ENCODE results near the gene SLC26A2. TPM values are rescaled to one million over a fixed set of nuclear protein-coding genes. Genes with fewer than 3 reads are reported as not detected.

The SLC26A2 gene
- total RNA-seq, 1 experiment from 2014 or later, result 111 TPM

DNA sequence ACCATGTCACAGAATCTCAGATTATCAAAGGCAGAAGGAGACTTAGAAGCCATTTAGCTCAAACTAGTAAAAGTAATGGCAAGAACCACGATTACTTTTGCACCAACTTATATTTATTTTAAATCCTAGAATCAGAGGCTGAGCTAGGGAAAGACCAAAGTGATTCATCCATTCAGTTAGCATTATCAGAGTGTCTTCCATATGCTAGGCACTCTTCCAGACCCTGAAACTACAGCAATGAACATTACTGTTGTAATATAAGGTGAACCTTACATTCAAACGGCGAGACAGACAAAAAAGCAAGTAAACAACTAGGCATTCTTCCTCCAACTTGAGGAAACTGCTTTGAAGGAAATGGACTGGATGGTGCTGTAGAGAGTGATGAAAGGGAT is 23.9 kb upstream of the SLC26A2 start:
- no TSS peak for BruUV-seq (replicated peaks)
- H3K4me3 ChIP-seq (ENCODE audit: low read depth in 2 of 2, low read length in 2 of 2), result no peak overlapping the region
- ATAC-seq (no peak), DNase-seq (ENCODE audit: low read depth, low spot score) (no peak)
- no peak for TF ChIP-seq SIN3A (IDR thresholded peaks at IDR 0.05; ENCODE audit: borderline replicate concordance, insufficient read depth, low read depth, low read length)
- TF ChIP-seq, protein P1, sequence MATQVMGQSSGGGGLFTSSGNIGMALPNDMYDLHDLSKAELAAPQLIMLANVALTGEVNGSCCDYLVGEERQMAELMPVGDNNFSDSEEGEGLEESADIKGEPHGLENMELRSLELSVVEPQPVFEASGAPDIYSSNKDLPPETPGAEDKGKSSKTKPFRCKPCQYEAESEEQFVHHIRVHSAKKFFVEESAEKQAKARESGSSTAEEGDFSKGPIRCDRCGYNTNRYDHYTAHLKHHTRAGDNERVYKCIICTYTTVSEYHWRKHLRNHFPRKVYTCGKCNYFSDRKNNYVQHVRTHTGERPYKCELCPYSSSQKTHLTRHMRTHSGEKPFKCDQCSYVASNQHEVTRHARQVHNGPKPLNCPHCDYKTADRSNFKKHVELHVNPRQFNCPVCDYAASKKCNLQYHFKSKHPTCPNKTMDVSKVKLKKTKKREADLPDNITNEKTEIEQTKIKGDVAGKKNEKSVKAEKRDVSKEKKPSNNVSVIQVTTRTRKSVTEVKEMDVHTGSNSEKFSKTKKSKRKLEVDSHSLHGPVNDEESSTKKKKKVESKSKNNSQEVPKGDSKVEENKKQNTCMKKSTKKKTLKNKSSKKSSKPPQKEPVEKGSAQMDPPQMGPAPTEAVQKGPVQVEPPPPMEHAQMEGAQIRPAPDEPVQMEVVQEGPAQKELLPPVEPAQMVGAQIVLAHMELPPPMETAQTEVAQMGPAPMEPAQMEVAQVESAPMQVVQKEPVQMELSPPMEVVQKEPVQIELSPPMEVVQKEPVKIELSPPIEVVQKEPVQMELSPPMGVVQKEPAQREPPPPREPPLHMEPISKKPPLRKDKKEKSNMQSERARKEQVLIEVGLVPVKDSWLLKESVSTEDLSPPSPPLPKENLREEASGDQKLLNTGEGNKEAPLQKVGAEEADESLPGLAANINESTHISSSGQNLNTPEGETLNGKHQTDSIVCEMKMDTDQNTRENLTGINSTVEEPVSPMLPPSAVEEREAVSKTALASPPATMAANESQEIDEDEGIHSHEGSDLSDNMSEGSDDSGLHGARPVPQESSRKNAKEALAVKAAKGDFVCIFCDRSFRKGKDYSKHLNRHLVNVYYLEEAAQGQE (IDR thresholded peaks at IDR 0.05; ENCODE audit: insufficient read depth in 1 of 2, low read depth in 2 of 2, low read length in 1 of 2), result no peak
- in situ Hi-C loops (cut with HindIII; ENCODE audit: low pct_unique_long_range_greater_than_20kb, low sequenced_read_pairs) (no loop called here), intact Hi-C loops (cut with micrococcal nuclease; ENCODE audit: unreplicated experiment) (no loop called here)
- H3K27ac ChIP-seq (ENCODE audit: low read length), result peak overlapping the region; percentile 98
- H3K9me3 ChIP-seq (ENCODE audit: control insufficient read depth, insufficient read depth, low read depth, low read length), result no peaks in the 10 kb centered on the region
- H3K4me1 ChIP-seq (ENCODE audit: control insufficient read depth, insufficient read depth, low read length), result peaks cover 58% of the 10 kb centered on the region
- H3K27me3 ChIP-seq (ENCODE audit: control insufficient read depth, insufficient read depth, low read length), result no peaks in the 10 kb centered on the region
- H3K36me3 ChIP-seq (ENCODE audit: control insufficient read depth, insufficient read depth, low read length), result no peaks in the 10 kb centered on the region
- ChIA-PET POLR2A (interaction anchor here (0.5 to 0.9 kb wide), 3 partner anchors 29 to 81 kb away, joined by 3 to 5 read pairs (median 4); no protein-coding TSS in a partner anchor), CTCF (interaction anchor here (0.8 to 1.8 kb wide), 2 partner anchors 22 to 54 kb away, joined by 3 to 11 read pairs; no protein-coding TSS in a partner anchor)

DNA sequence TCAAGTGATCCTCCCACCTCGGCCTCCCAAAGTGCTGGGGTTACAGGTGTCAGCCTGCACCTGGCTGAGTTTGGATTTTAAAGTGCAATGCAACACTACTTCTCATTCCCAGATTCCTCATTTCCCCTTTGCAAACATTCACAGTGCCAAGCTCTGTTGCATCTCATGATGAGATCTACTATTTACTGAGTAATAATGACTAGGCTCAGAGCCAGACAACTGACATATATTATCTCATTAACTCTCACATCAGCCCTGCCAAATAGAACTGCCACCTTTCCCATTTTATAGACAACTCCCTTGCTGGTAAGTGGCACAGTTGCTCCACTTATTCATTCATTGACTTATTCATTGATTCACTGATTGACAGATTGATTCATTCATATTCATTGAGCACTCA is 22.9 kb upstream of the SLC26A2 start:
- H3K4me3 ChIP-seq (ENCODE audit: low read depth in 2 of 2, low read length in 2 of 2), result no peak overlapping the region
- peak; percentile 57 for ATAC-seq

DNA sequence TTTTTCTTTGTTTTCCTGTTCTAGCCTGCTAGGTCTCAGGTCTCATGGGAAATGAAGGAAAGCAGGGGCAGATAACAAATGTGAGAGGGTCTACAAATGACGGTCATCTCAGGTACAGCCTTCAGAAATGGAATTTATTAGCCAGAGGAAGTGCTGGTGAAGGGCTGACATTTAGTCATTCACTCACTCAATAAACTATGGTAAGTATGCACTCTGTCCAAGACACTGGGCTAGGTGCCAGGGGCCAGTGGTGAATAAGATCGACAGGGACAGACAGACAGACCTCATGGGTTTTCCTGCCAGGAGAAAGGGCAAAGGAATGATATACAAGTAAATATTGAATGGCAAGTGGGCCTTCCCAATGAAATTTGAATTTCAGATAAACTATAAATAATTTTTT is 22.3 kb upstream of the SLC26A2 start:
- Histone ChIP-seq H3K4me3 (ENCODE audit: low read depth in 2 of 2, low read length in 2 of 2) (no peak overlapping the region), H3K9me3 (ENCODE audit: control insufficient read depth, insufficient read depth, low read depth, low read length) (no peaks in the 10 kb centered on the region), H3K4me1 (ENCODE audit: control insufficient read depth, insufficient read depth, low read length) (peaks cover 66% of the 10 kb centered on the region), H3K27ac (ENCODE audit: low read length) (peak overlapping the region; percentile 98), H3K36me3 (ENCODE audit: control insufficient read depth, insufficient read depth, low read length) (no peaks in the 10 kb centered on the region), H3K27me3 (ENCODE audit: control insufficient read depth, insufficient read depth, low read length) (no peaks in the 10 kb centered on the region)
- in situ Hi-C loops (cut with HindIII; ENCODE audit: low pct_unique_long_range_greater_than_20kb, low sequenced_read_pairs) (no loop called here), intact Hi-C loops (cut with micrococcal nuclease; ENCODE audit: unreplicated experiment) (no loop called here)
- ChIA-PET CTCF (no interaction called here), POLR2A (no interaction called here)
- DNase-seq (ENCODE audit: low read depth, low spot score) (peak; percentile 97), ATAC-seq (peak; percentile 78)
- no TSS peak for BruUV-seq (replicated peaks)
- TF ChIP-seq CTCF (IDR thresholded peaks at IDR 0.05), result no peak
- TF ChIP-seq TCF7L2 (IDR thresholded peaks at IDR 0.05; ENCODE audit: low read depth, low read length), result no peak
- no peak; the same call in 1 of the 2 replicates for TF ChIP-seq POLR2AphosphoS5 (IDR thresholded peaks at IDR 0.05; ENCODE audit: low read depth, low read length)
- TF ChIP-seq, protein P1 (IDR thresholded peaks at IDR 0.05; ENCODE audit: insufficient read depth in 1 of 2, low read depth in 2 of 2, low read length in 1 of 2), result no peak
- TF ChIP-seq SIN3A (IDR thresholded peaks at IDR 0.05; ENCODE audit: borderline replicate concordance, insufficient read depth, low read depth, low read length), result no peak

More for the DNA sequence above, 22.9 kb upstream of the SLC26A2 start:
- no peak for DNase-seq (ENCODE audit: low read depth, low spot score)
- ChIA-PET CTCF (interaction anchor here (0.8 kb wide), 1 partner anchor 53 kb away, joined by 3 read pairs; no protein-coding TSS in a partner anchor), POLR2A (no interaction called here)
- H3K4me1 ChIP-seq (ENCODE audit: control insufficient read depth, insufficient read depth, low read length), result peaks cover 66% of the 10 kb centered on the region
- no TSS peak for BruUV-seq (replicated peaks)
- no peaks in the 10 kb centered on the region for H3K36me3 ChIP-seq (ENCODE audit: control insufficient read depth, insufficient read depth, low read length)
- intact Hi-C loops (cut with micrococcal nuclease; ENCODE audit: unreplicated experiment) (no loop called here), in situ Hi-C loops (cut with HindIII; ENCODE audit: low pct_unique_long_range_greater_than_20kb, low sequenced_read_pairs) (no loop called here)
- peak; percentile 62; the same call in 1 of the 2 replicates for TF ChIP-seq POLR2AphosphoS5 (IDR thresholded peaks at IDR 0.05; ENCODE audit: low read depth, low read length)
- TF ChIP-seq TCF7L2 (IDR thresholded peaks at IDR 0.05; ENCODE audit: low read depth, low read length), result no peak
- no peaks in the 10 kb centered on the region for H3K27me3 ChIP-seq (ENCODE audit: control insufficient read depth, insufficient read depth, low read length)
- peak overlapping the region; percentile 98 for H3K27ac ChIP-seq (ENCODE audit: low read length)
- no peaks in the 10 kb centered on the region for H3K9me3 ChIP-seq (ENCODE audit: control insufficient read depth, insufficient read depth, low read depth, low read length)

Data from Panc1 (cell line).